Measurements from ENCODE around the gene SIRT3.

The SIRT3 gene

DNA sequence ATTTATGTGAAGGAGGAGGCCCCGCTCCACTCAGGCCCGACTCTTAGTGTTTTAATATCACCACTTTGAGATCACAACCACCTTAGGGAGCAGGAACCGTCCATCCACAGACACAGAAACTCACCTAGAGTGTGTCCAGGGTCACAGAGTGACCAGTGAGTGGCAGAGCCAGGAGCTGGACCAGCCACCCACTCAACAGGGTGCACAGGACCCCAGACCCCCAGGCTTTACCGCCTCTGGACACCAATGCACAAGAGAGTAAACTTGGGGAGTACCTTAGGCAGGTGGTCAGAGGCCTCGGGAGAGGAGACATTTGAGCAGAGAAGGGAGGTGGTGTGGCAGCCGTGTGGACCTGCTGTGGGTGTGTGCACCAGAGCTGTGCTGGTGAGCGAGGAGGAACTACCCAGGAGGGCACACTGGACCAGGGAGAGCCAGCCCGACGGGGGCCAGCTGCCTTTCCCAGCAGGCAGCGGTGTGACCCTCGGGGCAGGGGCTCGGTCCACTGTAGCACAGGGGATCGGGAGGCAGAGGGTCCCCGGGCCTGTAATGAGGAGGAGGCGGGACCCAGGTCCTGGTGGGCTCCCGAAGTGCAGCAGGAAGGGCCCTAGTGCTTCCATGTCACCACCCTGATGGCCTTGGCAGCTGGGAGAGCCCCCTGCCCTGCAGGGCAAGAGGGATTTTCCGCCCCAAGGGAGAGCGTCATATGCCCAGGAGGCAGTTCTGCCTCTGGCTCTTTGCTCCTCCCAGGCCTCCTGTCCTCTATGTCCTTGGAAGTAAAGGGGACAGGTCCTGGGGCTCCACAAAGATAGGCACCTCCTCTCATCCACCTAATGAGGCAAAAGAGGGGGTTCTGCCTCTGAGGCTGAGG lies 34.5 kb upstream of the SIRT3 start:
- DNase-seq: no peak

GRCh38 chr11:269146-269890 lies 33.2 kb upstream of the SIRT3 start:
- peak; percentile 67 for DNase-seq

- DNase-seq: peak; percentile 74
These were observed 32.6 kb upstream of the SIRT3 start for GRCh38 chr11:268716-269145.

DNA sequence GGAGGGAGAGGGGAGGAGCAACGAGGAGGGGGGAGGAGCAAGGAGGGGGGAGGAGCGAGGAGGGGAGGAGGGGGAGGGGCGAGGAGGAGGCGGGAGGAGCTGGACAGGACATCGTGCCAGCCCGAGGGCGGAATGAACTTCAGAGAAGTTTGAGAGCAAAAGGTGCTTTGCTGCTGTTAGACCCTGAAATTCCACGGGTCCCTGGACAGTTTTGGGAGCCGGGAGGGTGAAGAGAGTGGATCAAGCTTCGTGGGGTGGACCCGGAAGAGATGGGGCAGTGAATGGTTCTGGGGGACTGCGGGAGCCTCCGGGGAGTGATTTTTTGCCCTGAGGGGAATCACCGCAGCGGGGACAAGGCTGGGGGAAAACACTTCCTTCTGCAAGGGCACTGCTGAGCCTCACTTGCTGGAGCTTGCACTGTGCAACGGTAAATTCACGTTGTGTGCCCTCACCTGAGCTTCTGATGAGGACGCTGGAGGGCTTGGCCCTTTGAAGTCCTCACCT lies 31.4 kb upstream of the SIRT3 start:
- DNase-seq: peak; percentile 84

DNA sequence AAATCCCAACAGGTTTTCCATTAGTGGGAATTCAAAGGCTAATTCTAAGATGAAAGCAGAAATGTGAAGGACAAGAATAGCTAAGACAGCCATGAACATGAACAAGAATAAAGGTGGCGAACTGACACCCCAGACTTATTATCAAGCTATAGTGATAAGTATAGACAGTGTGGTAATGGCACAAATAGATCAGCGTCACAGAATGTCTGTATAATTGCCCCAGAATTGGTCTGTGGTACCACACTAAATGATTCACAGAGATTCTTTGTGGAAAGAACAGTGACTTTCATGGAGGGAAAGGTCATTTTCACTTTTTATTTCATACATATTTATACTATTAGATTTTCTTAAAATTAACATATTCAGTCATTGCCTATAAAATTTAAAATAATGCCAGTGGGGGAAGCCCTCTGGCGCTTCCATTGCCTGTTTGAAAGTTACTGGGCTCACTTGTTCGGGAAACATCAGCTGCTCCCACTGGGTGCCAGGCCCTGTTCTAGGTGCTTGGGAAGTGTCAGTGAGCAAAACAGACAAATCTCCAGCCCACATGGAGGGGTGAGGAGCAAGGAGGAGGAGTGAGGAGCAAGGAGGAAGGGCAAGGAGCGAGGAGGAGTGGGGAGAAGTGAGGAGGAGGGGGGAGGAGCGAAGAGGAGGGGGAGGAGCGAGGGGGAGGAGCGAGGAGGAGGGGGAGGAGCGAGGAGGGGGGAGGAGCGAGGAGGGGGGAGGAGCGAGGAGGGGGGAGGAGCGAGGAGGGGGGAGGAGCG lies 30.7 kb upstream of the SIRT3 start:
- DNase-seq: peak; percentile 73

- DNase-seq: no peak
These were observed 25.5 kb upstream of the SIRT3 start for GRCh38 chr11:261624-262023.

DNA sequence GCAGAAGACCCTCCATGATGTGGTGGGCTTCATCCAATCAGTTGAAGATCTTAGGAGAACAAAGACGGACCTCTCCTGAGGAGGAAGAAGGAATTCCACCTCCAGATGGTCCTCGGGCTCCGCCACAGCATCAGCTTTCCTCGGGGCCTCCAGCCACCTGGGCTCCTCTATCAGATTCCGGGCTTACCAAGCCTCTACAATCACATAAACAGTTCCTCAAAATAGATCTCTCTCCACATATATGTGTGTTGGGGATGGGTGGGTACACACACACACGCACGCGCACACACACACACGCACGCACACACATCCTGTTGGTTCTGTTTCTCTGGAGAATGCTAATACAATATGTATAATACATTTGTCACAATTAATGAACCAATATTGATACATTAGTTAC lies 23.3 kb upstream of the SIRT3 start:
- no peak for DNase-seq

DNA sequence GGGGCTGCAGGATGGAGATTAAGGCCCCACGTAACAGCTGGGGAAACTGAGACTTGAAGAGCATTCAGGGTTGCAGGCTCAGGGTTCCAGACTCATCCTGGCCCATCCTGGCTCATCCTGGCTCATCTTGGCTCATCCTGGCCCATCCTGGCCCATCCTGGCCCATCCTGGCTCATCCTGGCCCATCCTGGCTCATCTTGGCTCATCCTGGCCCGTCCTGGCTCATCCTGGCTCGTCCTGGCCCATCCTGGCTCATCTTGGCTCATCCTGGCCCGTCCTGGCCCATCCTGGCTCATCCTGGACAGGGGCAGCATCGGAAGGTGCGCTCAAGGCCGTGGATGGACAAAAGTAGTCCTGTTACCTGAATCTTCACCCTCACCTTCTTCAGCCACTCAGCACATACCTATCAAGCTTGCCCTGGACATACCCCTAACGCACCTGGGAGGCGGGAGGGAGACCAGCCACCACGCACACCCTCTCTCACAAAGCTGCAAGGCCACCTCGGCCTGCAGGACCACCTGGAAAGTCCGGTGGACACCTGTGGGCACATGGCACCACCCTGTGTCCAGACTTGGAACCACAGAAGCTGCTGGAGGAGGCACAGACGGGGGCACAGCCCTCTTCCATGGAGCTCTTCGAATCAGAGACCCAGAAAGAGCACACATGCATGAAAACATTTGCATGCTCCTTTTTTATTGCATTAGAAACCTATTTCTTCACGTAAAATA lies 21.8 kb upstream of the SIRT3 start:
- DNase-seq: no peak

DNA sequence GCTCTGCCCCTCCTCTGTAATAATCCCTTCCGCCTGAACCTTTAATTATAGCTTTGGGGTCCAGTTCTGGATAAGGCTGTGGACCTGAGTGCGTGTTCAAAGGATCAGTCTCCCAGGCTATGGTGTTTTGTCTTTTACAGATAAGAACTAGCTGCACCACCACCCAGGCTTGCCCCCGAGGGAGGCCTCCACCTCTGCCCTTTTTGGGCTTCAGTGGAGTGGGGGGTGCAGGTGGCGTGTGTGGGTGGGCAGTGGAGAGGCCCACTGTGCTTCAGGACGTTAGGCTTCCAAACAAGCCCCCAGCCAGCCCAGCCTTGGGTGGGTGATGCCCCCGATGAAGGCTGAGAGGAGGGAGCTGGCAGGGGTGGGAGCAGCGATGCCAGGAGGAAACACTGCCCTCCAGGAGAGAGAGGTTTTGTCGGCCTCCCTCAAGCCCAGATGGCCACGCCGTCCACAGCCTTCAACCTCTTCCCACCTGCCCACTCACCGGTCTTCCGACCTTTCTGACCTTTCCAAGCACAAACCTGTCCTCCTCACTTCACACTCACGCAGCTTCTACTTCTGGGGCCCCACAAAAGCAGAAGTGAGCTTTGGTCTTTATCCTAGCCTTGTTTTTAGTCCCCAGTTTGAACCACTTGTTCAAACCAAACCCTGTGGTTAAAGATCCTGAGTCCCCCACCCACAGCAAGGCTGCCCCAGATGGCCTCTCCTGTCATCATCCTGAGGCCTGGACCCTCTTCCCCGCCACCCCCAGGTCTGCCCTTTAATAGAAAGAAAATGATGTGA lies 21.0 kb upstream of the SIRT3 start:
- no peak for DNase-seq

DNA sequence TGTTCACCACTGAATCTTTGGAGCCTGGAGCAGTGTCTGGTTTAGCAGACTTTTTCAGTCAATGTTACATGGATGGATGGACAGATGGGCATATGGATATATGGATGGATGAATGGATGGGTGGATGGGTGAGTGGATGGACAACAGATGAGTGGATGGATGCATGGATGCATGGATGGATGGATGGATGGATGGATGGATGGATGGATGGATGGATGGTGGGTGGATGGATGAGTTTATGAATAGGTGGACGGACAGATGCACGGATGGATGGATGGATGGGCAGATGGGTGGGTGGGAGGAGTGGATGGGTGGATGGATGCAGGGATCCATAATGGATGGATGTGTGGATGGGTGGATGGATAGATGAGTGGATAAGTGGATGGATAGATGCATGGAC lies 19.7 kb upstream of the SIRT3 start:
- DNase-seq: no peak

DNA sequence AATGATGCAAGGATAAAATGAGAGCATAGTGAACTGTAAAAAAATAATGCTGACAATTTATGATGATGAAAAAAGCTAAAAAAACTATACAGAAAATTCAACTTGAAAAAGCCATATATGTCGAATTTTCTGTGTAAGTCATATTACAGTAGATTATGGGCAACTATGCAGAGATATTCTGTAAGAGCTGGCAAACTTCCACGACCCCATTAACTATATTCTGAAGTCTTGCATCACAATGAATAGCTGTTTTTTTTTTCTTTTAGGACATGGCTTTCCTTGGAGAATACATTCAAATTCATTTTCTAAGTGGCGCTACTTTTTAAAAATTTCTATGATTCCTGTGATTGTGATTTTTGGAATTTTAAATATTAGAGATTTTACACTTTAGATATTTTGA lies 19.0 kb upstream of the SIRT3 start:
- DNase-seq: no peak

- DNase-seq: no peak
These were observed 17.7 kb upstream of the SIRT3 start for GRCh38 chr11:253886-254270.

- DNase-seq: no peak
These were observed 17.2 kb upstream of the SIRT3 start for GRCh38 chr11:253160-253885.

DNA sequence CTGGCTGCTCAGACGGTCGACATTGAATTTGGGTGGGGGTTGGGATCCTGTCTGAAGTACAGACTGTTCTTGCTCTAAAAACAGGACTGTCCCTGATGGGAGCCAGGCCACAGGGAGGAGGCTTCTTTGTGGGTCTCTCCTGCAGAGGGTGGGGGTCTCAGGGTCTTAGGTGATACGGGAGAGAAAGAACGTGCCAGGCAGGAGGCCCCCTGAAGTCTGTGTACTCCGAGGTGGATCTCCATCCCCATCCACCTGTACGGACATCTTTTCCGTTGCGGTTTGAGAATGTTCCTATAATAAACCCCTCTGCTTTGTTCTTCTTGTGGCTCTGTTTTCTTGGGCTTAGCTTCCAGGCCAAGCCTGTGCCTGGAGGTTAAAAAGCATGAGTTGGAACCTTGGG lies 16.5 kb upstream of the SIRT3 start:
- DNase-seq: no peak

GRCh38 chr11:251550-251949 lies 15.4 kb upstream of the SIRT3 start:
- DNase-seq: peak; percentile 44

GRCh38 chr11:250740-251299 lies 14.7 kb upstream of the SIRT3 start:
- peak; percentile 86 for DNase-seq

GRCh38 chr11:250274-250673 lies 14.1 kb upstream of the SIRT3 start:
- peak; percentile 46 for DNase-seq

DNA sequence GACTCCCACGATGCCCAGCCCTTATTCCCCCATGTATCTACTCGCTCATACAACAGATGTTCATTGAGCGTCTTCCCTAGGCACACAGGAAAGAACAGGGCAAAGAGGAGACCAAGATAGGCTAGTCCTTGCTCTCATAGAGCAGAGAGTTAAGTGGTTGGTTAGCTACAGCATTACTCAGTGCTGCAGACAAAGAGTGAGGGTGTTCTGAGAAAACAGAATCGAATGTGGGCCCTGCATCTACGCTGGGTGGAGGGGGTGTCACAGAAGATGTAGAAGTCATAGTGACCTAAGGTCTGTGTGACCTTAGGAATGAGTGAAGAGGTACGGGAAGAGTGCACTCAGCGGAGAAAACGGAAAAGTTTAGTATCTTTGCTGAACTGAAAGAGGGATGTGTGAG lies 12.9 kb upstream of the SIRT3 start:
- DNase-seq: peak; percentile 34

GRCh38 chr11:244376-244775 lies 8.2 kb upstream of the SIRT3 start:
- DNase-seq: no peak

DNA sequence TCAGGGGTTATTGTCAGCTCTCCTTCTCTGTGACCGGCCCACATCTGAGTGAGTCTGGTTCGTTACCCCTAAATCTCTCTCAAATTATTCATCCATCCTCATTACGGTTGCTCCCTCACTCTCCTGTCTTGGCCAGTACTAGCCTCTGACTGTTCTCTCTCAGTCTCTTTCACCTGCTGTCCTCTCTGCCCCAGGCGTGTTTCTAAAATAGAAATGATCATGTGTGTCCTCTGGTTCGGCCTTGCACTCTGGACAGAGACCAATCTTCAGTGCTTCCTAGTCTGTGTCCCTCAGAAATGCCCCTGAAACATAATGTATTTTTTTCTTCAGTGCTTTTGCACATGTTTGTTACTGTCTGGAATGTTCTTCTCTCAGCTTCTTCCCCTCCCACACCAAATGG lies 5.5 kb upstream of the SIRT3 start:
- DNase-seq: no peak

DNA sequence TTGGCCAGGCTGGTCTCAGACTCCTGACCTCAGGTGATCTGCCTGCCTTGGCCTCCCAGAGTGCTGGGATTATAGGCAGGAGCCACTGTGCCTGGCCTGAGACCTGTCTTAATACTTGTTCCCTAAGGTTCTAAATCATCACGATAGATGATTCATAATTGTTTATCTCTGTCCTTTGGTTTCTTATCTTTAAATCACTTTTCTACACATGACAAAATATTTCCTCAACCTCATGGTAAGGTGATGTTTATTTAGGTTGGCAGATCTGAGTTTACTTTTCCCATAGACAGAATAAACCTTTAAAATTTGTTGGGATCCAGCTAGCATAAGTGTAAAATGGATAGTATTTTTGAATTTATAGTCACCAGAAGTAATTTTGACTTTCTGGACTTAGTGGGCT lies 4.2 kb upstream of the SIRT3 start:
- DNase-seq: no peak

All from activated CD8-positive, alpha-beta memory T cell treated with anti-CD3 and anti-CD28 coated beads, Interleukin-2, amount 50 U/mL, for 48 hours (primary cell).